ENCODE measurements around the gene CSNK2A1. TPM values are rescaled to one million over a fixed set of nuclear protein-coding genes. Genes with fewer than 3 reads are reported as not detected.

Gene CSNK2A1
- total and polyA plus RNA-seq, 2 experiments from 2014 or later = 85.1 to 244 TPM

DNA sequence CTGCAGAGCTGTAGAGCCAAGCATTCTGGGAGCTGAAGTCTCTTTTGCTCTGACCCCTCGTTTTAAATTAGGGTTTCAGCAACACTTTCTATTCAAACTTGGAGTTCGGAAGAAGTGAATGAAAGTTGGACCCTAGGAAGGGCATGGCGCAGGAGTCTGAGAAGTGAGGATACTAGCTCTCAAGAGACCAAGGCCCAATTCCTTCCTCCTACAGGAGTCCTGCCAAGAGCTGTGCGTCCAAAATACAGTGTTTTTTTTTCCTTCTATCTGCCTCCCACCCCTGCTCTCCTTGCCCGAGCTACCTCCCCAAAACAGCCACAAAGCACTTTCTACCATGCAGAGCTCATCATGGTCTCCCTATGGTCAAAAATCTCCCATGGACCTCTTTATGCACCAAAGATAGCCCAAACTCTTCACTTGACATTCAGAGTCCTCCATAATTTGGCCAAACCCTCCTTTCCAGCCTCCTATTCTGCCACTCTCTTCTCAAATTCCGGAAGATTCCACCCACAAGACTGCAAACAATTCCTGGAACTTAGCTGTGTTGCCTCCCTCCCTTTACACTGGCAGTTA is 649 bp upstream of the CSNK2A1 start:
- 0 out of 2 replicates have a peak, but pooled peaks have one; percentile 12 for TF ChIP-seq ZNF114 (CRISPR knock-in tag; IDR thresholded peaks at IDR 0.05)
- TF ChIP-seq EZH2phosphoT487 (IDR thresholded peaks at IDR 0.05; ENCODE audit: unreplicated experiment) = no peak
- Mint-ChIP-seq H3K36me3 (ENCODE audit: low read depth) (peaks cover 23% of the 10 kb centered on the region), H3K27me3 (ENCODE audit: insufficient read depth, low read depth, poor library complexity) (peaks cover 5% of the 10 kb centered on the region), H3K9me3 (peaks cover 3% of the 10 kb centered on the region; the same call in 1 of the 3 replicates), H3K27ac (peak overlapping the region; percentile 99), H3K4me3 (peak overlapping the region; percentile 88), H3K4me1 (peaks cover 40% of the 10 kb centered on the region)
- peak overlapping the region; percentile 1 for H2AFZ ChIP-seq
- peaks cover 9% of the 10 kb centered on the region; the same call in 1 of the 2 replicates for H3K27me3 ChIP-seq (ENCODE audit: insufficient read depth)
- ATAC-seq (no peak), DNase-seq (ENCODE audit: low spot score) (no peak)
- peaks cover 43% of the 10 kb centered on the region for H3K79me2 ChIP-seq (replicated peaks; ENCODE audit: insufficient read depth)
- H4K20me1 ChIP-seq (replicated peaks; ENCODE audit: insufficient read depth) = peaks cover 36% of the 10 kb centered on the region
- H3K4me3 ChIP-seq = peak overlapping the region; percentile 98; the same call in 1 of the 2 replicates
- no peaks in the 10 kb centered on the region for H3F3A ChIP-seq (replicated peaks; ENCODE audit: low read depth)
- H3K36me3 ChIP-seq (ENCODE audit: insufficient read depth) = no peaks in the 10 kb centered on the region
- no peaks in the 10 kb centered on the region for H3K9me2 ChIP-seq (ENCODE audit: insufficient read depth)
- peak overlapping the region; percentile 54 for H3K4me2 ChIP-seq
- H3K4me1 ChIP-seq (ENCODE audit: insufficient read depth) = peaks cover 27% of the 10 kb centered on the region
- no peak overlapping the region for H3K27ac ChIP-seq (ENCODE audit: low read depth)

DNA sequence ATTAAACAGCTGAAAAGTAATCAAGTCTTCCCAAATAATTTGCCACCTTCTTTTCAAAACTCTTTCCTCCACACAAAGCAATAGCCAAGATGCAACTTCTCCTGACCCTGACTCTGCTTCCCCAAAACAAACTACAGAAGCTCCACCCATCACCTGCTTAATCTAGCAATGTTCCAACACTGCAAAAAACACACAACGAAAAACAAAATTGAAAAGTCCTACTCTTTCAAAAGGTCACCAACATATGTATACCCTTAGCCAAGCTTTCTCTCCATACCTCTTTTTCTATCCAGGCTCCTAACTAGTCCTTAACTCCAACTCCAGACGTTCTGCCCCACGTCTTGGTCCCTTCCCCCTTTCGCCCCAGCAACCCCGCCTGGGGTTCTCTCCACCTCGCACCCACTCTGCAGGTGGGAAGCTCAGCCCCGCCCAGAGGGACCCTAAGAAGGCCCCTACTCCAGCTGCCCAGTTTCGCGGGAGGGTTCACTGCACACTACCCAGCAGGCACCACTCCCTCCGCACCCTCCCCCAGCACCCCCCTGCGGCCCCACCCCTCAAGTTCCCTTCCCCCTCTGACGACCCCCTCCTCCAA is 717 bp downstream of the CSNK2A1 start:
- H3K4me2 ChIP-seq = peak overlapping the region; percentile 92
- no peaks in the 10 kb centered on the region for H3F3A ChIP-seq (replicated peaks; ENCODE audit: low read depth)
- no peaks in the 10 kb centered on the region for H3K9me2 ChIP-seq (ENCODE audit: insufficient read depth)
- Mint-ChIP-seq H3K4me3 (peak overlapping the region; percentile 88), H3K27me3 (ENCODE audit: insufficient read depth, low read depth, poor library complexity) (peaks cover 5% of the 10 kb centered on the region), H3K36me3 (ENCODE audit: low read depth) (peaks cover 28% of the 10 kb centered on the region), H3K9me3 (peaks cover 3% of the 10 kb centered on the region; the same call in 1 of the 3 replicates), H3K27ac (peak overlapping the region; percentile 61), H3K4me1 (peaks cover 51% of the 10 kb centered on the region)
- H3K79me2 ChIP-seq (replicated peaks; ENCODE audit: insufficient read depth) = peaks cover 56% of the 10 kb centered on the region
- H4K20me1 ChIP-seq (replicated peaks; ENCODE audit: insufficient read depth) = peaks cover 49% of the 10 kb centered on the region
- DNase-seq (ENCODE audit: low spot score) = peak; percentile 59
- H3K27me3 ChIP-seq (ENCODE audit: insufficient read depth) = peaks cover 9% of the 10 kb centered on the region; the same call in 1 of the 2 replicates
- H3K4me1 ChIP-seq (ENCODE audit: insufficient read depth) = peaks cover 38% of the 10 kb centered on the region
- H3K4me3 ChIP-seq = peak overlapping the region; percentile 98
- no peaks in the 10 kb centered on the region for H3K36me3 ChIP-seq (ENCODE audit: insufficient read depth)
- H3K27ac ChIP-seq (ENCODE audit: low read depth) = peak overlapping the region; percentile 93
- ATAC-seq = peak; percentile 47
- H2AFZ ChIP-seq = no peak overlapping the region
- TF ChIP-seq ZNF462 (CRISPR knock-in tag; IDR thresholded peaks at IDR 0.05) (no peak), EZH2phosphoT487 (IDR thresholded peaks at IDR 0.05; ENCODE audit: unreplicated experiment) (no peak), ETS1 (IDR thresholded peaks at IDR 0.05) (no peak), STAT1 (IDR thresholded peaks at IDR 0.05; ENCODE audit: unreplicated experiment) (no peak), JUNB (IDR thresholded peaks at IDR 0.05; ENCODE audit: unreplicated experiment) (no peak), ZNF331 (CRISPR knock-in tag; IDR thresholded peaks at IDR 0.05; ENCODE audit: low read depth) (no peak)
- TF ChIP-seq, protein P1, sequence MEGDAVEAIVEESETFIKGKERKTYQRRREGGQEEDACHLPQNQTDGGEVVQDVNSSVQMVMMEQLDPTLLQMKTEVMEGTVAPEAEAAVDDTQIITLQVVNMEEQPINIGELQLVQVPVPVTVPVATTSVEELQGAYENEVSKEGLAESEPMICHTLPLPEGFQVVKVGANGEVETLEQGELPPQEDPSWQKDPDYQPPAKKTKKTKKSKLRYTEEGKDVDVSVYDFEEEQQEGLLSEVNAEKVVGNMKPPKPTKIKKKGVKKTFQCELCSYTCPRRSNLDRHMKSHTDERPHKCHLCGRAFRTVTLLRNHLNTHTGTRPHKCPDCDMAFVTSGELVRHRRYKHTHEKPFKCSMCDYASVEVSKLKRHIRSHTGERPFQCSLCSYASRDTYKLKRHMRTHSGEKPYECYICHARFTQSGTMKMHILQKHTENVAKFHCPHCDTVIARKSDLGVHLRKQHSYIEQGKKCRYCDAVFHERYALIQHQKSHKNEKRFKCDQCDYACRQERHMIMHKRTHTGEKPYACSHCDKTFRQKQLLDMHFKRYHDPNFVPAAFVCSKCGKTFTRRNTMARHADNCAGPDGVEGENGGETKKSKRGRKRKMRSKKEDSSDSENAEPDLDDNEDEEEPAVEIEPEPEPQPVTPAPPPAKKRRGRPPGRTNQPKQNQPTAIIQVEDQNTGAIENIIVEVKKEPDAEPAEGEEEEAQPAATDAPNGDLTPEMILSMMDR (conservative IDR thresholded peaks at IDR 0.05; ENCODE audit: low read depth in 2 of 2) = no peak
